Gastroesophageal sphincter (tissue), 3 donors: Measurements from ENCODE around the gene ARID1B.

ENCODE experiments used
- CTCF ChIP-seq, 4 experiments: fragments of 200-600 bp in 2 of 4; fragments of 450-650 bp in 2 of 4; sonication (generic) in 1 of 4; IDR thresholded peaks; one replicate each; pipeline ENCODE4 v1.5.1; 2017 to 2019; ENCODE audit warnings: antibody characterized with exemption in 4 of 4, mild to moderate bottlenecking in 2 of 4, moderate library complexity in 2 of 4
- EP300 ChIP-seq: sonication (generic); formaldehyde crosslinking; IDR thresholded peaks from one replicate; pipeline ENCODE4 v1.6.1; 2017; ENCODE audit warnings: antibody characterized with exemption, mild to moderate bottlenecking
- POLR2A ChIP-seq, 2 donors: fragments of 450-650 bp; IDR thresholded peaks; one replicate each; pipeline ENCODE4 v1.6.1; 2017; ENCODE audit warnings: antibody characterized with exemption in 2 of 2, mild to moderate bottlenecking in 2 of 2, moderate library complexity in 1 of 2
- POLR2AphosphoS5 ChIP-seq: sonication (generic); formaldehyde crosslinking; IDR thresholded peaks from one replicate; pipeline ENCODE4 v1.6.1; 2017; ENCODE audit warnings: antibody characterized with exemption

GRCh38 chr6:157019733-157020132, 242.6 kb downstream of the ARID1B start:
- no peak for TF ChIP-seq CTCF (IDR thresholded peaks at IDR 0.05)
- TF ChIP-seq POLR2A (IDR thresholded peaks at IDR 0.05) = no peak
- no peak for TF ChIP-seq EP300
- TF ChIP-seq POLR2AphosphoS5 = no peak
